ENCODE measurements around the gene ZBTB20.

DNA sequence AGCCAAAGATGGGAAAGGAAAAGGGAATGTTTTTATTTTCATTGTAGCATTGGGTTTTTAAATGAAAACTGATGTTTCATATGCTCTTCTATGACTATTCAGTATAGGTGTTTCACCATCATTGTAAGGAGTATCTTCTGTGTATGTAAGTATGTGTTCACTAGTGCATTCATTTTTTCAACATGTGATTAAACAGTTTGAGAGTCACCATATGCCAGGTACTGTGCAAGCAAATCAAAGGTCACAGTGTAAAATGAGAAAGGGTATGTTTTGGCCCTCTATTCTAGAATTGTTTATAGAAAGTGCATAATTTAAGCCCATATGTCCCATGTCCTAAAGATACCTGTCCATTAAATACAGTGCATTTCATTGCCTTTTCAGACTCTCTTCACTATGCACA, 207.2 kb downstream of the ZBTB20 start:
- TF ChIP-seq, protein P1, sequence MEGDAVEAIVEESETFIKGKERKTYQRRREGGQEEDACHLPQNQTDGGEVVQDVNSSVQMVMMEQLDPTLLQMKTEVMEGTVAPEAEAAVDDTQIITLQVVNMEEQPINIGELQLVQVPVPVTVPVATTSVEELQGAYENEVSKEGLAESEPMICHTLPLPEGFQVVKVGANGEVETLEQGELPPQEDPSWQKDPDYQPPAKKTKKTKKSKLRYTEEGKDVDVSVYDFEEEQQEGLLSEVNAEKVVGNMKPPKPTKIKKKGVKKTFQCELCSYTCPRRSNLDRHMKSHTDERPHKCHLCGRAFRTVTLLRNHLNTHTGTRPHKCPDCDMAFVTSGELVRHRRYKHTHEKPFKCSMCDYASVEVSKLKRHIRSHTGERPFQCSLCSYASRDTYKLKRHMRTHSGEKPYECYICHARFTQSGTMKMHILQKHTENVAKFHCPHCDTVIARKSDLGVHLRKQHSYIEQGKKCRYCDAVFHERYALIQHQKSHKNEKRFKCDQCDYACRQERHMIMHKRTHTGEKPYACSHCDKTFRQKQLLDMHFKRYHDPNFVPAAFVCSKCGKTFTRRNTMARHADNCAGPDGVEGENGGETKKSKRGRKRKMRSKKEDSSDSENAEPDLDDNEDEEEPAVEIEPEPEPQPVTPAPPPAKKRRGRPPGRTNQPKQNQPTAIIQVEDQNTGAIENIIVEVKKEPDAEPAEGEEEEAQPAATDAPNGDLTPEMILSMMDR (IDR thresholded peaks at IDR 0.05): no peak
- TF ChIP-seq POLR2A (IDR thresholded peaks at IDR 0.05) (no peak), POLR2AphosphoS5 (IDR thresholded peaks at IDR 0.05) (no peak)
